Renal pelvis (tissue), 4 donors: ENCODE results near the gene ADCY2. TPM values are rescaled to one million over a fixed set of nuclear protein-coding genes. Genes with fewer than 3 reads are reported as not detected.

ENCODE experiments used
- DNase-seq: peaks from one replicate; pipeline ENCODE4 v3.0.0-alpha.2; 2013
- polyA plus RNA-seq, 3 donors: library from polyadenylated mRNA; unstranded; fragments of 120-200 nt; gene quantifications; one replicate each; pipeline ENCODE4 v1.2.1, GENCODE V29; 2013; ENCODE audit not compliant: insufficient read length in 3 of 3

Gene ADCY2
- polyA plus RNA-seq, 3 donors: 3.4 to 4.0 (median 3.7) TPM

DNA sequence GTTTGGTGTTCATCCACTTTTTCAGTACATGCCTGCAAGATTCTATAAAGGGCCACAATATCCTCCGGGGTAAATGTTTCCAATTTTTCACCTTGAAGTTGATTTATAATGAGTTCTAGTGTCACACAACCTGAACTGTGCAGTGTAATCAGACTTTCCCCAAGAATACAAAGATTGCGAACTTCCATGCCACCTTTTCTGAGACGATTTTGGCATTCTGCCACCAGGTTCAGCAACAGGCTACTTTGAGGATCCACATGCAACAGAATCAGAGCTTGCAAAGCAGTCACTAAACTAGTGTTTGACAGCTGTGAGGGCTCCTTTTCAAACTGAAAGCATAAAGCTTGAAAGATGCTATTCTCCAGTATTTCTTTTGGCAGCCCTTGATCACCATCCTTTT lies 471.3 kb downstream of the ADCY2 start:
- no peak for DNase-seq

- no peak for DNase-seq
Measured at GRCh38 chr5:7868427-7868772, 472.5 kb downstream of the ADCY2 start.

DNA sequence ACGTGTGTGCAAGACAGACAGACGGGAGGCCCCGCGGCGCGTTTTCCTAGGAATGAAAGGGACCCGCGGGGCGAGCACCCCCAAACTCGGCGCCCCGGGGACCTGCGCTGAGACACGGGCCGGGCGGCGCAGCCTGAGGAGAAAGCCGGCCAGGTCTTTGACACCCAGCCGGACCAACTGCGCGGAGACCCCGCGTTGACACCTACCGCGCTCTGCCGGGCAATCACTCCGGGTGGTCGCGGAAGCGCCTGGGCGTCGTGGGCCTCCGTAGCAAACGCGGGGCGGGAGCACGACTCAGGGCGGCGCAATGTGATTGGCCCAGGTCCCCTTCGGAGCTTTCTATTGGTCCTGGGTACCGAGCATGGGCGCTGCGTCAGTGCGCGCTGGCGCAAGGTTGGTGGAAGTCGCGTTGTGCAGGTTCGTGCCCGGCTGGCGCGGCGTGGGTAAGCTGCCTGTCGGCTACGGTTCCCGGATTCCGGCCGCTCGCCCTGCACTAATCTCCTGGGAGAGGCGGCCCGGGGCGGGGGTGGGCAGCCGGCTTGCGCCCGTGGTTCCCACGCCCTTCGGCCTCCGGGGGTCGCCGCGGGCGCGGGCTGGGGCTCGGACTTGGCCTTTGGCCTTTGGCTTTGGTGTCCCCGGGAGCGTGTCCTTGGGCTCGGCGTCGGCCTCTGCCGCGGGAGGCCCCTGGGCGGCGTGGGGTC lies 473.0 kb downstream of the ADCY2 start, which contains the start of the genes FASTKD3 and MTRR:
Gene FASTKD3 (minus strand): TSS at position 259 of the 701 bp plus-strand sequence. CDS start 948 bp downstream, outside the sequence.
Gene MTRR (plus strand): TSS at position 376 of the 701 bp plus-strand sequence. CDS start 1,647 bp downstream, outside the sequence.
- DNase-seq: peak; percentile 92

- DNase-seq: no peak
Measured at GRCh38 chr5:7869474-7870136, 473.7 kb downstream of the ADCY2 start.

DNA sequence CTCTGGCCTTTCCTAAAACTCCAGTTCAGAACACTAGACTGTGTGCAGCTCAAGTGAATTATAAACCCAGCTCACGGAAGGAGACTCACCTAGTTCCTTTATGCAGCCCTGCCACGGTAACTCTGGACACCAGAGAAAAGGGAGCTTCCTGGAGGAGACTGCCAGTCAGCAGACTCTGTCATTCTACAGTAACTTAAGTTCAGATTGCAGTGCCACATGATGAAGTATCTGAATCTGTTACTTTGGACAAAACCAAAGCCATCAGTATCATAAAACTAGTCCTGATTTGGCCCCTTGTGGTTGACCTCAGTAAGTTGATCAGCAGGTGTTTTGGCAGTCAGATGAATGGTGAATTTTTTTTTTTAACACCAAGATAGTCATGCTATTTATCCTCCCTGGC lies 475.7 kb downstream of the ADCY2 start:
- no peak for DNase-seq

DNA sequence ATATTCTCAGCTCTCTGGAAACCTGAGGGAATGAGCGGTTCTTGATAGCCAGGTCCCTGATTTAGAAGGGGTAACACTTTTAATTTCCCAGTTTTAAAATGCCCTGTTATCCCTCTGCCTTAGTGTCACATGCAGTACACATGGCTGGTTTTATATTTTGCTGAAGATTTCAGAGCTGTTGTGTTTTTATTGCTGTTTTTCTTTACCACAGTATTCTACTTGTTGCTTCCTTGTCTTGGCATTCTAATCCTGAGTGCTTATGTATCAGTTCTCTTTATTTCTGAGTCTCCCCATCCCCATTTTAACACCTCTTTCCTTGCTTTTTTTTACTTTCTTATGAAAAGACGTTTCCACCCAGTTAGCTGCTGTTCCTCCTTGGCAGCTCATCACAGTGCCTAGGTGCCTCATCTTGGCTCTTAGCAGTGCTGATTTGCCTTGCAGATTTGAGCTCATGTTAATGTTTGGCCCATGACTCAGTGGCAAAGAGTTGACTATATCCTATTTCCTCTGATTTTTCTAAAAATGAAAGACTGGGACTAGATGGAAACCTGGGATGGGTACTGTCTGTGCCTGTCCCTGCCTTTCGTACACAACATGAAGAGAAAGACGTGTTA lies 476.7 kb downstream of the ADCY2 start:
- DNase-seq: no peak

DNA sequence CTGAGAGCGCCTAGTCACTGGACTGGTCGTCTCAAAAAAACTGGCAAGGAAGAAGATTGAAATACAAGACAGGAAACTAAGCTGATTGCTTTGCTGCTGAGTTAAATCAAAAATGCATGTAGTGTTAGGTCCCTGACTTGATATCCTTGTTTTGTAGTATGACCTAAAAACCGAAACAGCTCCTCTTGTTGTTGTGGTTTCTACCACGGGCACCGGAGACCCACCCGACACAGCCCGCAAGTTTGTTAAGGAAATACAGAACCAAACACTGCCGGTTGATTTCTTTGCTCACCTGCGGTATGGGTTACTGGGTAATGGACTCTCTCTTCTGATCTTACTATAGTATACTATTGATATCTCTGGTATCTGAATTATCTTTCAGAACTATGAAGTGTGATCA lies 477.3 kb downstream of the ADCY2 start:
- DNase-seq: no peak

- no peak for DNase-seq
Measured at GRCh38 chr5:7874639-7875038, 478.7 kb downstream of the ADCY2 start.

DNA sequence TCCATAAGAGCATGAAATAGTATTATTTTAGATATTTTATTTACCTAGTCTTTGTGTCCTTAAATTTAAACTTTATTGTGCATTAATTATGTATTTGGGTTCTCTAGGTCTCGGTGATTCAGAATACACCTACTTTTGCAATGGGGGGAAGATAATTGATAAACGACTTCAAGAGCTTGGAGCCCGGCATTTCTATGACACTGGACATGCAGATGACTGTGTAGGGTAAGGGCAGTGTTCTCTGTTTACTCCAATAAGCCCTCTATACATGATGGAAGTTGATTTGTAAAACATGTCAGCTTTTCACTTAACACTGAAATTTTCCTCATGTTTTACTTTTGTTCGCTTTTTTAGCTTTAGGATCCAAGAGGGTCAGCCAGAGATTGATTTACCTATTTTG lies 479.2 kb downstream of the ADCY2 start:
- DNase-seq: no peak

DNA sequence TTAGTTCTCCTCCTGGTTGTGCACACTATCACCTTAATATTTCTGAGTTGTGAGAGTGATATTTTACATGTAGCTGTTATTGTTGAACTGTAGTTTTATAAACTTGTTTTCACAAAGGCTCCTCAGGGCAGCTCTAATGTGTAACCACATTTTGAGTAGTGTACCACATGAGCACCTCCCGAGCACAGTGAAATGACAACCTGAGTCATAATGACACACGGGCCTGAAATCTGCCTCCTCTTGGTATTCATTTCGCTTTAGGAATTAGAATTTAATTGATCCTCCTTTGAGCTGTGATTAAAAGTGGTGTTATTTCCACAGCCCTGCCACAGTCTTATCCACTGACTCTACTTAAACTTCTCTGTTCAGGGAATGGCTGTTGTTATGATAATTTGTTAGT lies 480.9 kb downstream of the ADCY2 start:
- no peak for DNase-seq

GRCh38 chr5:7877851-7878250 lies 481.9 kb downstream of the ADCY2 start:
- no peak for DNase-seq

DNA sequence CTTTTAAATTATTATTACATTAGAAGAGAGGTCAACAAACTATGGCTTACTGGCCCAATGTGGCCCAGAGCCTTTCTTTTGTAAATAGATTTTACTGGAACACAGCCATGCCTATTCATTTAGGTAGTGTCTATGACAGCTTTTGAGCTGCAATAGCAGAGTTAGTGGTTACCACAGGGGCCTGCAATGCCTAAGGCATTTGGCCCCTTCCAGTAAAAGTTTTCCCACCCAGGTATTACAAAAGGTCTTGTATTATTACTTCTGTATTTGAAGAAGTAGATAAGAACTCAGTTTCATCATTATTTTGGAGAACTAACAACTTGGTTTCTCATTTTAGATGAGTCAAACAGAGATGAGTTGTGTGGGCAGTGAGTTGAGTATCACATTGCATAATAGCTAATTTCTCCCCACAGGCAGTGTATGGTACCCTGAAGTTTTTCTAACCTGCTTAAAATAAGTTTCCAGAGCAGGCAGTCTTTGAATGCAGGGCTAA lies 482.5 kb downstream of the ADCY2 start:
- no peak for DNase-seq
